T-helper 2 cell treated with Interferon-gamma antibody and Interleukin-4, amounts not matched to agents 5 μg/mL and 100 μg/mL, for 36 hours (primary cell): Measurements from ENCODE around the gene MEX3B.
"Not testable (repeated sequence)": the region's sequence is repeated elsewhere in the genome, so short reads cannot be mapped to it uniquely, and the experiment has no call there.

Source experiments
- DNase-seq: peaks from one replicate; pipeline ENCODE4 v3.0.0; 2021; ENCODE audit warnings: low spot score
- H3K27ac Mint-ChIP-seq: one replicate; pipeline ENCODE4 v1.8.0; 2021; ENCODE audit warnings: mild to moderate bottlenecking, mixed read lengths
- H3K27me3 Mint-ChIP-seq: one replicate; pipeline ENCODE4 v1.8.0; 2021; ENCODE audit warnings: low read depth, mixed read lengths
- H3K36me3 Mint-ChIP-seq: one replicate; pipeline ENCODE4 v1.8.0; 2021; ENCODE audit warnings: low read depth, mixed read lengths
- H3K4me1 Mint-ChIP-seq: one replicate; pipeline ENCODE4 v1.8.0; 2021; ENCODE audit warnings: low read depth, mixed read lengths
- H3K4me3 Mint-ChIP-seq: one replicate; pipeline ENCODE4 v1.8.0; 2022; ENCODE audit warnings: mild to moderate bottlenecking, moderate library complexity, mixed read lengths
- H3K9me3 Mint-ChIP-seq: one replicate; pipeline ENCODE4 v1.8.0; 2021; ENCODE audit warnings: mixed read lengths

The MEX3B gene

GRCh38 chr15:82014989-82015388 lies 30.8 kb downstream of the MEX3B start:
- no peaks in the 10 kb centered on the region for H3K36me3 Mint-ChIP-seq
- H3K27ac Mint-ChIP-seq: no peak overlapping the region

GRCh38 chr15:82012908-82013307 lies 32.9 kb downstream of the MEX3B start:
- no peaks in the 10 kb centered on the region for H3K36me3 Mint-ChIP-seq
- no peaks in the 10 kb centered on the region for H3K27me3 Mint-ChIP-seq
- no peaks in the 10 kb centered on the region for H3K4me1 Mint-ChIP-seq
- H3K9me3 Mint-ChIP-seq: no peaks in the 10 kb centered on the region
- no peak for DNase-seq
- H3K27ac Mint-ChIP-seq: no peak overlapping the region
- H3K4me3 Mint-ChIP-seq: no peak overlapping the region

More at GRCh38 chr15:82014989-82015388, 30.8 kb downstream of the MEX3B start:
- no peak for DNase-seq
- Mint-ChIP-seq H3K27me3 (peaks cover 3% of the 10 kb centered on the region), H3K9me3 (no peaks in the 10 kb centered on the region), H3K4me3 (no peak overlapping the region), H3K4me1 (no peaks in the 10 kb centered on the region)

- H3K4me3 Mint-ChIP-seq: no peak overlapping the region
- DNase-seq: no peak
Observed at GRCh38 chr15:82005239-82005638, 40.6 kb downstream of the MEX3B start.

GRCh38 chr15:82003916-82004315 lies 41.9 kb downstream of the MEX3B start:
- no peaks in the 10 kb centered on the region for H3K4me1 Mint-ChIP-seq
- H3K27me3 Mint-ChIP-seq: no peaks in the 10 kb centered on the region
- H3K36me3 Mint-ChIP-seq: no peaks in the 10 kb centered on the region
- no peaks in the 10 kb centered on the region for H3K9me3 Mint-ChIP-seq
- H3K27ac Mint-ChIP-seq: no peak overlapping the region
- H3K4me3 Mint-ChIP-seq: no peak overlapping the region
- no peak for DNase-seq

More at GRCh38 chr15:82005239-82005638, 40.6 kb downstream of the MEX3B start:
- Mint-ChIP-seq H3K36me3 (no peaks in the 10 kb centered on the region), H3K4me1 (no peaks in the 10 kb centered on the region), H3K27me3 (no peaks in the 10 kb centered on the region), H3K27ac (no peak overlapping the region), H3K9me3 (no peaks in the 10 kb centered on the region)

- H3K4me3 Mint-ChIP-seq, H3K27me3 Mint-ChIP-seq, DNase-seq, H3K36me3 Mint-ChIP-seq, H3K27ac Mint-ChIP-seq, H3K4me1 Mint-ChIP-seq: not testable (repeated sequence)
- H3K9me3 Mint-ChIP-seq: peaks cover 22% of the 10 kb centered on the region
Observed at GRCh38 chr15:81995081-81995480, 50.7 kb downstream of the MEX3B start.

- no peak for DNase-seq
- Mint-ChIP-seq H3K4me3 (no peak overlapping the region), H3K27me3 (no peaks in the 10 kb centered on the region), H3K4me1 (no peaks in the 10 kb centered on the region), H3K36me3 (no peaks in the 10 kb centered on the region), H3K9me3 (peaks cover 22% of the 10 kb centered on the region), H3K27ac (no peak overlapping the region)
Observed at GRCh38 chr15:81992523-81992922, 53.3 kb downstream of the MEX3B start.
